Uterus (tissue), 2 donors: ENCODE data around the gene MYH11.

Experiments used
- CTCF ChIP-seq, 4 experiments: fragments of 200-600 bp in 2 of 4; fragments of 450-650 bp in 2 of 4; sonication (generic) in 2 of 4; IDR thresholded peaks; one replicate each; pipeline ENCODE4 v1.5.1; 2016 to 2019; ENCODE audit warnings: antibody characterized with exemption in 4 of 4, mild to moderate bottlenecking in 2 of 4, moderate library complexity in 1 of 4
- POLR2A ChIP-seq, 2 donors: fragments of 450-650 bp; IDR thresholded peaks; one replicate each; pipeline ENCODE4 v1.6.1; 2016; ENCODE audit warnings: antibody characterized with exemption in 2 of 2, mild to moderate bottlenecking in 1 of 2, moderate library complexity in 1 of 2

DNA sequence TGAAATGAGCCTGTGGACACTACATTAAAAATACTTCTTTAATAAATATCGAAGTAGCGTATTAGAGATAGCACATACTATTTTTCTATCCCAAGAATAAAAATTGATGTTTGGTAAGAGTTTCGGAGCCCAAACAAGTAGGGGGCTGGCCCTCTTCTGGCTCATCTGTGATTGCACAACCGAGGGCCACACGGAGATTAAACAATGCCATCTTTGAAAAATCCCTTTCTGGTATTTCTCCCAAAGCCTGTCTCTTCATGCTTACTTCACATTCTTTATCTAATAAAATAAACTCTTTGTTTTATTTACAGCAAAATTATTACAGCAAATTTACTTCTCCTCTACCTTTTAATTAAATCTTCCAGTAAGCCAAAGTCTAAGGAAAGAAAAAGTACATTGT is 9.6 kb upstream of the MYH11 start:
- TF ChIP-seq CTCF (IDR thresholded peaks at IDR 0.05): no peak
- no peak for TF ChIP-seq POLR2A (IDR thresholded peaks at IDR 0.05)
